ENCODE measurements around the gene RYK.

GRCh38 chr3:134134240-134134639 lies 116.4 kb downstream of the RYK start:
- no peak for TF ChIP-seq CTCF (conservative IDR thresholded peaks at IDR 0.05; ENCODE audit: low read length)
- no peak for TF ChIP-seq EZH2phosphoT487 (IDR thresholded peaks at IDR 0.05; ENCODE audit: borderline replicate concordance)

All from Loucy (cell line).